PC-3 (cell line): Measurements from ENCODE around the gene PLCE1. TPM values are rescaled to one million over a fixed set of nuclear protein-coding genes. Genes with fewer than 3 reads are reported as not detected.

ENCODE experiments used
- ATAC-seq: fragments of 200-7000 bp; cut with Tn5 transposase; 2 replicates; pipeline ENCODE4 v1.9.1; 2020; ENCODE audit warnings: mild to moderate bottlenecking, moderate library complexity
- BruUV-seq: library from RNA; stranded (reverse); fragments of 400-500 nt; replicated peaks from 2 replicates; lab custom pipeline; 2021; lab: Mats Ljungman, UMichigan
- CTCF ChIA-PET: fragments of 300-600 bp; sonication (Branson Sonifier 250); formaldehyde crosslinking; loops from one replicate; lab custom pipeline; 2022; ENCODE audit warnings: antibody characterized with exemption; lab: Charles Lee
- POLR2A ChIA-PET: fragments of 300-600 bp; sonication (Branson Sonifier 250); formaldehyde crosslinking; loops from one replicate; lab custom pipeline; 2022; ENCODE audit warnings: antibody characterized with exemption; ENCODE audit not compliant: unreplicated experiment; lab: Charles Lee
- DNase-seq: peaks from one replicate; pipeline ENCODE4 v3.0.0-alpha.2; 2015
- H2AFZ ChIP-seq: fragments of 300-600 bp; sonication (generic); 2 replicates; pipeline ENCODE4 v1.6.0; 2016; ENCODE audit warnings: antibody characterized with exemption, low read length
- H3F3A ChIP-seq: fragments of 300-600 bp; sonication (generic); one replicate; pipeline ENCODE4 v1.6.0; 2017; ENCODE audit warnings: antibody characterized with exemption, low read length, control low read depth, mild to moderate bottlenecking; ENCODE audit not compliant: unreplicated experiment
- H3K27ac ChIP-seq: fragments of 300-600 bp; sonication (generic); 2 replicates; pipeline ENCODE4 v1.5.1; 2016; ENCODE audit warnings: mild to moderate bottlenecking, low read length
- H3K27me3 ChIP-seq: fragments of 300-600 bp; sonication (generic); 2 replicates; pipeline ENCODE4 v1.6.1; 2016; ENCODE audit warnings: low read length, mixed read lengths
- H3K36me3 ChIP-seq: fragments of 300-600 bp; sonication (generic); 2 replicates; pipeline ENCODE4 v1.6.1; 2016; ENCODE audit warnings: low read depth, mixed run types, low read length, mixed read lengths
- H3K4me1 ChIP-seq: fragments of 300-600 bp; sonication (generic); 2 replicates; pipeline ENCODE4 v1.5.1; 2016; ENCODE audit warnings: low read length; ENCODE audit not compliant: insufficient read depth
- H3K4me2 ChIP-seq: fragments of 300-600 bp; sonication (generic); 2 replicates; pipeline ENCODE4 v1.6.0; 2016; ENCODE audit warnings: low read length
- H3K4me3 ChIP-seq: fragments of 300-600 bp; sonication (generic); 2 replicates; pipeline ENCODE4 v1.5.1; 2016; ENCODE audit warnings: mild to moderate bottlenecking, low read length, mixed read lengths
- H3K79me2 ChIP-seq: fragments of 300-600 bp; sonication (generic); 2 replicates; pipeline ENCODE4 v1.6.1; 2017; ENCODE audit warnings: low read length, mixed read lengths
- H3K9ac ChIP-seq: fragments of 300-600 bp; sonication (generic); 2 replicates; pipeline ENCODE4 v1.6.0; 2016; ENCODE audit warnings: mild to moderate bottlenecking, low read length
- H3K9me2 ChIP-seq: fragments of 300-600 bp; sonication (generic); replicated peaks from 2 replicates; pipeline ENCODE4 v1.6.1; 2016; ENCODE audit warnings: mixed run types, low read length, mixed read lengths
- H3K9me3 ChIP-seq: fragments of 300-600 bp; sonication (generic); 2 replicates; pipeline ENCODE4 v1.6.1; 2016; ENCODE audit warnings: low read length, mixed read lengths
- H4K20me1 ChIP-seq: fragments of 300-600 bp; sonication (generic); 2 replicates; pipeline ENCODE4 v1.6.1; 2016; ENCODE audit warnings: low read length, mixed read lengths
- CTCF ChIP-seq: fragments of 300-600 bp; sonication (generic); conservative IDR thresholded peaks from 2 replicates; pipeline ENCODE4 v1.5.1; 2017; ENCODE audit warnings: antibody characterized with exemption, low read depth, mild to moderate bottlenecking, low read length
- EZH2 ChIP-seq: fragments of 300-600 bp; sonication (generic); IDR thresholded peaks from one replicate; pipeline ENCODE4 v1.6.1; 2017; ENCODE audit warnings: antibody characterized with exemption, mild to moderate bottlenecking, low read length; ENCODE audit not compliant: unreplicated experiment
- EZH2phosphoT487 ChIP-seq: fragments of 300-600 bp; sonication (generic); IDR thresholded peaks from 2 replicates; pipeline ENCODE4 v1.6.1; 2018; ENCODE audit warnings: mild to moderate bottlenecking, antibody characterized with exemption, low read length, borderline replicate concordance
- intact Hi-C: fragments of 100-400 bp; cut with micrococcal nuclease; formaldehyde crosslinking; loops from 2 replicates; pipeline ENCODE4 v1.9.0; 2023
- total RNA-seq: library from RNA; depleted of rRNA; stranded (reverse); fragments of >200 nt; gene quantifications from 2 replicates; pipeline ENCODE4 v1.2.3, GENCODE V29; 2014

PLCE1 gene
- total RNA-seq, 1 experiment from 2014 or later = 11.4 TPM

- Histone ChIP-seq H3K27ac (peak overlapping the region; percentile 54), H3K4me1 (peaks cover 48% of the 10 kb centered on the region)
Measured at GRCh38 chr10:93995182-93995581, 1.5 kb downstream of the PLCE1 start.

DNA sequence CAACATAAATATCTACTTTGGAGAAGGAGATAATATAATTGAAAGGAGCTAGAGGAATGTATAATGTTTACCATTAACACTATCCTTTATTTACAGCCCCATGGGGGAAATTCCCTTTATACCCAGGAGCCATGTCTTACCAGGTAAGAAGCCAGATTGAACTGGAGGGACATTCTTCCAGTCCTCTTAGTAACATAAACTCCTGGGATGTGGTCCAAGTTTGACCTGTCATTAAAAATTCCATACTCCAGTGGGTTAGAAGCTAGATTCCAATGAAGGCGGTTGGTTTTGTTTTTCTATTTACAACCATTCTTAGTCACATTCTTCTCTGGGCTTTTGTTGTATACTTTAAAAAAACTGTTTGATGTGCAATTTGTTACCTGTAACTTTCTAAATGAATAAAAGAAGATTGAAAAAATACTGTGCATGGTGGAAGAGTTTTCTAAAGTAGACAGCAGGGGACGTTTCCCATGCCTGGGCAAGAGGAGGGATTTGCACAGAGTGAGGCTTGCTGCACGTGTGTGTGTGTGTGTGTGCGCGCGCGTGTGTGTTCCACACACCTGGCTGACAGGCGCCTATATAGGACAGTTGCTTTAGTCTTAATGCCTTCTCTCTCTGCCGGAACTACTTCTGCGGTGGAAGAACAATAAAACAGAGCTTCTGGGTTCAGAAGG, 2.0 kb downstream of the PLCE1 start:
- H3K4me3 ChIP-seq = peak overlapping the region; percentile 88
- no peaks in the 10 kb centered on the region for H3K9me3 ChIP-seq
- peak; percentile 96 for DNase-seq
- peaks cover 50% of the 10 kb centered on the region for H3K4me1 ChIP-seq
- ATAC-seq = peak; percentile 23
- H3K27me3 ChIP-seq = no peaks in the 10 kb centered on the region
- peak overlapping the region; percentile 91 for H3K4me2 ChIP-seq
- peak overlapping the region; percentile 54 for H3K27ac ChIP-seq
- TF ChIP-seq CTCF (no peak; the same call in 1 of the 2 replicates), EZH2phosphoT487 (no peak), EZH2 (no peak)
- no peak overlapping the region for H3K9ac ChIP-seq
- peaks cover 5% of the 10 kb centered on the region for H3F3A ChIP-seq
- CTCF ChIA-PET = interaction anchor here (0.6 kb wide), 2 partner anchors 38 to 47 kb away, joined by 3 to 5 read pairs; no protein-coding TSS in a partner anchor
- intact Hi-C loops = loop anchor here (1.0 kb wide), 2 partner anchors 10 to 47 kb away; no protein-coding TSS in a partner anchor
- no peaks in the 10 kb centered on the region for H3K36me3 ChIP-seq
- BruUV-seq = no TSS peak
- no peaks in the 10 kb centered on the region for H3K9me2 ChIP-seq
- POLR2A ChIA-PET = interaction anchor here (0.7 kb wide), 1 partner anchor 79 kb away, joined by 3 read pairs; no protein-coding TSS in a partner anchor
- H2AFZ ChIP-seq = no peak overlapping the region
- peaks cover 66% of the 10 kb centered on the region for H3K79me2 ChIP-seq
- no peaks in the 10 kb centered on the region for H4K20me1 ChIP-seq

More at GRCh38 chr10:93995182-93995581, 1.5 kb downstream of the PLCE1 start:
- Histone ChIP-seq H3K27me3 (no peaks in the 10 kb centered on the region), H3K9me3 (no peaks in the 10 kb centered on the region), H3F3A (peaks cover 5% of the 10 kb centered on the region), H3K79me2 (peaks cover 61% of the 10 kb centered on the region), H3K9ac (peak overlapping the region; percentile 66; the same call in 1 of the 2 replicates), H3K4me2 (peak overlapping the region; percentile 91), H2AFZ (no peak overlapping the region), H4K20me1 (no peaks in the 10 kb centered on the region), H3K9me2 (no peaks in the 10 kb centered on the region), H3K36me3 (no peaks in the 10 kb centered on the region), H3K4me3 (peak overlapping the region; percentile 88)
- TSS peak; percentile 58 for BruUV-seq
- DNase-seq = no peak
- intact Hi-C loops = loop anchor here (1.0 kb wide), 2 partner anchors 10 to 47 kb away; no protein-coding TSS in a partner anchor
- ChIA-PET POLR2A (no interaction called here), CTCF (interaction anchor here (0.6 kb wide), 1 partner anchor 37 kb away, joined by 3 read pairs; no protein-coding TSS in a partner anchor)
- TF ChIP-seq CTCF = no peak
- TF ChIP-seq EZH2 = no peak
- no peak for TF ChIP-seq EZH2phosphoT487
- ATAC-seq = no peak
